GM19395 (cell line): ENCODE measurements around the gene SMPD2.
A peak's percentile ranks its signal among the peaks of the same experiment; 100 is the strongest.

Experiments
- ATAC-seq: cut with Tn5 transposase; IDR thresholded peaks from one replicate; pipeline ENCODE4 v1.9.1; 2021; ENCODE audit warnings: mild to moderate bottlenecking, moderate library complexity; ENCODE audit not compliant: unreplicated experiment

The SMPD2 gene

GRCh38 chr6:109446541-109446940 is 6.0 kb downstream of the SMPD2 start:
- no peak for ATAC-seq

- ATAC-seq: no peak
These were observed 6.6 kb downstream of the SMPD2 start for GRCh38 chr6:109447087-109447486.

GRCh38 chr6:109447878-109448555 is 7.5 kb downstream of the SMPD2 start:
- no peak for ATAC-seq

- ATAC-seq: no peak
These were observed 8.1 kb downstream of the SMPD2 start for GRCh38 chr6:109448615-109449014.

DNA sequence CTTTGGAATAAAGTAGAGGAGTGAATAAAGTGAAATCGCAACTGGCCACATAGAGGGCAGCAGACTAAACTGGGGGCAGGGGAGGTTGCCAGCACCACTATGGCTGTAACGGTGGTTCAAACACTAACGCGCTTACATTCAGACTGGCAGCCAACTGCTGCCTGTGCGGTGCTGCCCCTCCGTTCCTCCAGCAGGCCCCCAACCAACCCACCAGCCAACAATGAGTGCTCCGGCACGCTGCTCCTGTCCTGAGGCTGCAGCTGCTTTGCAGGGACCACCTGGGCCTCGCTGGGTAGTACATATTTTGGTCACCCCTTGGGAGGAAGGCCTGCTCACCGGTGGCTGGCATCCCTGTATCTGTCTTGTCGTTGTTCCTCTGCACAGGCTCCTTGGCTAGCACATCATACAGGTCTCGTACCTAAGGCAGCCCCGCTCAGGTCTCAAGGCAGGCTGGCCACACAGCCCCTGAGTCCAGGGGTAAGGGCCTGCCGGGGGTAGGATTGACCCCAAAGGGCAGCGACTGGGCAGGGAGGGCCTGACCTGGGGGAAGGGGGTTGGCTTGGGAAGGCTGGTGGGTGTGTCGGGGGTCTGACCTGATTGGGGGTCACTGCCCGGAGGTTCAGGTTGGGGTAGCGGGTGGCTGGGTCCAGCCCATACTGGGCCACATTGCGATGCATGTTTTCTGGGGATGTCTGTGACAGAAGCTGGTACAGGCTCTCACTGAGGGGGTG is 8.7 kb downstream of the SMPD2 start:
- no peak for ATAC-seq

- no peak for ATAC-seq
These were observed 9.5 kb downstream of the SMPD2 start for GRCh38 chr6:109449795-109450673.

DNA sequence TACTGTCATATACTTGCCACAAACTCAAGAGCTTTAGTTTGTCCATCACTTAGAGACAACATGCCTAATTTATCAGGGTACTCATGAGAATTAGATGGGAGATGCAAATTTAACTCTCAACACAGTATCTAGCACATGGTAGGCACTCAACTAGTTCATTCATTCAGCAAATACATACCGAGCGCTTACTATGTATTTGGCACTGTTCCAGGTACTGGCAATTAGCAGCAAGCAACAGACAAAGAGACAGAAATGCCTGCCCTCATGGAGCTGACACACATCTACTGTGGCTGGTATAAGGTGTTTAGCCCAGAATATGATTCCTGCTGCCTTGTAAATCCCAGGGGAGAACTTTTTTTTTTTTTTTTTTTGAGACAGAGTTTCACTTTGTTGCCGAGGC is 10.3 kb downstream of the SMPD2 start:
- ATAC-seq: no peak

GRCh38 chr6:109451376-109451775 is 10.9 kb downstream of the SMPD2 start:
- ATAC-seq: no peak

GRCh38 chr6:109452181-109452580 is 11.7 kb downstream of the SMPD2 start:
- no peak for ATAC-seq

- ATAC-seq: no peak
These were observed 12.6 kb downstream of the SMPD2 start for GRCh38 chr6:109453156-109453555.

DNA sequence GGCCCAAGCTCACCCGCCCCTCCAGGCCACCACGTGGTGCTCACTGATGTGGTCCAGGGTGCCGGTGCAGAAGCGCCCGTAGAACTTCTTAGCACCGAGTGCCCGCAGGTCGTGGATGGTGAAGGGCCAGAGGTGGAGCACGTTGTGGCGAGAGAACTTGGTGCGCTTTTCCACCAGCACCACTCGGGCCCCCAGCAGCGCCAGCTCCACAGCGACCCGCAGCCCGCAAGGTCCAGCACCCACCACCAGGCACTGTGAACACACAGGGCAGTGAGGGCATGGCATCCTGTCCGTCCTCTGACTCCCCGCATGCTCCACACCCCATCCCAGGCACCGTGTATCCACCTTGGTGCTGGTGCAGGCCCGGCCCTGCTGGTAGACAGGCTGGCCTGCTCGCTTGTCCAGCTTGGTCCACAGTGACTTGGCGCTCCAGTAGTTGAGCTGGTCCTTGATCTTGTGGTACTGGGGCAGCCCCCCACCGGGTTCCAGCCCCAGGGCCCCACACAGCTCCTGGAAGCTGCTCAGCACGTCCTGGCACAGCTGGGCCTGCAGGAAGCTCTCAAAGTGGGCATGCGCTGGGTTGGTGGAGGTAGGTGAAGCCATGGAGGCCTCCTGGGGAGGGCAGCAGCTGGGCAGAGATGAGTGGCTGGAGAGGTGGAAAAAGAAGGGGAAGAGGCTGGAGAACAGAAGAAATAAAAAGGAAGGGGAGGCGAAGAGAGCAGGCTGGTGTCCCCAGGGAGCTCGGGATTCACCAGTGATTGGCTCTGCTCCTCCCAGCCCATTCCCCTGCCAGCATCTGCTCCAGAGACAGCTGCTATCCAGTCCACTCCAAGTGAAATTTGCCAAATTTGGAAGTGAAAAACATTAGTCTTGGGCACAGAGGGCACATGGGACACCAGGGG is 13.3 kb downstream of the SMPD2 start:
- ATAC-seq: no peak

DNA sequence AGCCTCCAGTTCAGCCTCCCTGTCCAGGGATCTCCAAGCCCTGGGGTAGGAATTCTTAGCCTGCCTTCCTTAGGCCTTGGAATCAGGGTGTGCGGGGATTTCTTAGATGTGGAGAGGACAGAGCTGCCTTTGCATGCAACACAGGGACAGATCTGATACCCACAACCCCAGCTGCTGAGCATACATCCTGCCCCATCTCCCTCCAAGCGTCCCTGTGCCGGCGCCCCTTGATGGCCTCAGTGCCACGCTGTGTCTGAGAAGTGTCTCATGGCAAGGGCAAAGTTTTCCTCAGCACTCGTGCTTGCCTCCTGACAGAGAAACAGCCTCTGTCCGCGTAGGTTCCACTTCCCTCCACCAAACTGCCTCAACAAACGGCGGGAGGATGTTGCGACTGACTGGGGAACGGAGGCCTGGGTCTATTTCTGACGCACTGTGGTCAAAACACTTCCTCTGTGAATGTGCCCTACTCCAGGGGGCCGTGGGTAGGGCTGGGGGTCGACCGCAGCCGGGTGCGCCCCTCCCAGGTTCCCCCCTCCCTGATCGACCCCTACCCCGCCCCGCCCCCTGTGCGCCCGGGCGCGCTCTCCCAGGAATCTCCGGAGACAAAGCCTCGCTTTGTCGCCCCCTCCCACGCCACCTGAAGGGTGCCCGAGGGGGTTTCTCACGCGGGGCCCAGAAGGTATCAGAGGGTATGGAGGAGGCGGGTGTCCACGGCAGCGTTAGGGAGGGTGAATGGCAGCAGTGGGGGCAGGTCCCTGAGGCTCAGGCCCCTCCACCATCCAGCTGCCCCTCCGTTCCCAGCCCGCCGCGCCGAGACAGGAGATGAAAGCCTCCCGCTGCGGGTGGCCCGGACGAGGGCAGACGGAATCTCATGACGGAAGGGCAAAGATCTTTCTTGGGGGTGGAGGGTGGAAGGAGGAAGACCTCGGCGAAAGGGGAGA is 14.2 kb downstream of the SMPD2 start:
- ATAC-seq: peak; percentile 37

DNA sequence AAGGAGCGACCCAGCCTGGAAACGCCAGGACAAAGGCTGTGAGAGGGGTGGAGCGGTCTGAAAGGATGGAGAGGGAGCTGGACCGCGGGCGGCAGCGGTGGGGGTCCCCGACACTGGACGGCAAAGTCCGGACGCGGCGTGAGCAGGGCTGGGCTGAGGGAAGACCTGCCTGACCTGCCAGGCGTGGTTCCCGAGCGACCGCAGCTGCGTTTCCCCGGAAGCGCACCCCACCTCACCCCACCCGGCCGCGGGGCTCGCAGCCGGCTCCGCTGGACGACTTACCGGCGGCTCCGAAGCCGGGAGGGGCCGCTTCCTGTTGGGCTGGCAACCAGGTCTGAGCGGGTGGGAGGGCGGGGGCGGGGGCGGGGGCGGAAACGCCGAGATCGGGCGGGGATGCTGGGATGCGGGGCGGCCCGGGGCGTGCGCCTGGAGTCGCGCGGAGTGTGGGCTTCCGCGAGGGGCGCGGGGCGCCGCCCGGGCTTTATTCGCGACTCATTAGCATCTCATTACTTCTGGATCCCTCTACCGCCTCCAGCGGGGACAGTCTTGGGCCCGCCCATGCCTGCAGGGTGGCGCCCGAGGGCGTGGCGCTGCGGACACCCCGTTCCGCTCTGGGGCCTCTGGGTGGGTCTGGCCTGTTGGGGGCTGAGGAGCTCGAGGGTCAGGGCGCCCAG is 15.1 kb downstream of the SMPD2 start, which contains the start of gene MICAL1:
TSS of gene MICAL1 (minus strand) at position 336 of the 674 bp plus-strand sequence. CDS start 1,576 bp downstream, outside the sequence.
- ATAC-seq: peak; percentile 53

GRCh38 chr6:109456111-109456583 is 15.6 kb downstream of the SMPD2 start:
- peak; percentile 17 for ATAC-seq

DNA sequence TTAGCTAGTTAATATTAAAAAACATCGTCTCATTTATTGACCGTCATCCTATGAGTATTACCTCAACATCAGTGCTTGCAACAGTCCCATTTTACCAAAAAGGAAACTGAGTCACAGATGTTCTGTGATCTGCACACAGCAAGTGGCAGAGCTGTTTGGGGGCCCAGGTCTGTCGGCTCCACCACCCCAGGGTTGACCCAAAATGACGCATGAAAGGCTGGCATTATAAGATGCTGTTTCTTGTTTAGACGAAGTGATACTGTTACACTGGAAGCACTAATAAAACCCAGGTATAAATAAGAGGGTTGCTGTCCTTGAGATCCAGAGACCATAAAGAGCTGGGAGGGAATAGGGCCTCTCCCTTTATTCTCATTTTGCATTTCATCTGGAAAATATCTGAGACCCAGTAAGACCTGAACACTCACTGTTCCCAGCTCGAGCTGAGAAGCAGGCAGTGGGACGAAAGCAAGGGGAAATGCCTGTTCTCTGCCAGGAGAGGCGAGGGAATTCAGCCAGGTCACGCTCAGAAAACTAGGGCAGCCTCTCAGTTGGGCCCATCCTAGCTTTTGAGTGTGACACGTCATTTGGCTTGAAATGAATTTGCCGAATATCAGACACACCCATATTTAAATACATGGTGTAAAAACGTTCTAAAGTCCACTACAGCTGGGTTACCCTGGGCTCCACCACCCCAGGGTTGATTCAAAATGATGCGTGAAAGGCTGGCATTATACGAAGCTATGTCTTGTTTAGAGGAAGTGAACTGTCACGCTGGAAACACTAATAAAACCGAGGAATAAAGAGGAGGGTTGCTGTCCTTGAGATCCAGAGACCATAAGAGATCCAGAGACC is 16.4 kb downstream of the SMPD2 start:
- ATAC-seq: no peak

- ATAC-seq: no peak
These were observed 17.1 kb downstream of the SMPD2 start for GRCh38 chr6:109457562-109457996.

GRCh38 chr6:109458774-109459531 is 18.4 kb downstream of the SMPD2 start:
- no peak for ATAC-seq
